ENCODE measurements around the gene BCO2.

BCO2 gene

GRCh38 chr11:112174789-112175598 lies at the start of gene BCO2:
TSS of gene BCO2 (plus strand) at chr11:112175512. CDS start at chr11:112175602, 90 bp downstream.
- H3K4me3 ChIP-seq (IDR thresholded peaks at IDR 0.05; ENCODE audit: insufficient read depth, low read depth, low read length) = no peak within 1 kb of the TSS
- peak within 1 kb of the TSS; percentile 9; the same call in 1 of the 2 replicates for H2AFZ ChIP-seq (ENCODE audit: low read depth)

GRCh38 chr11:112127056-112127455 lies 48.3 kb upstream of the BCO2 start:
- no peak overlapping the region for H3K4me3 ChIP-seq (IDR thresholded peaks at IDR 0.05; ENCODE audit: insufficient read depth, low read depth, low read length)
- no peak overlapping the region for H2AFZ ChIP-seq (ENCODE audit: low read depth)
- H3K4me1 ChIP-seq (ENCODE audit: low read depth, poor library complexity, severe bottlenecking) = peaks cover 35% of the 10 kb centered on the region
- H3K36me3 ChIP-seq (ENCODE audit: insufficient read depth) = no peaks in the 10 kb centered on the region
- H3K79me2 ChIP-seq (ENCODE audit: insufficient read depth, low read depth) = no peaks in the 10 kb centered on the region
- H4K20me1 ChIP-seq (ENCODE audit: insufficient read depth) = no peaks in the 10 kb centered on the region
- TF ChIP-seq CTCF (conservative IDR thresholded peaks at IDR 0.05; ENCODE audit: low read depth, low read length) = no peak
- no peak overlapping the region for H3K9ac ChIP-seq
- H3K27me3 ChIP-seq (ENCODE audit: insufficient read depth, low read depth) = no peaks in the 10 kb centered on the region
- H3K27ac ChIP-seq = no peak overlapping the region
- H3K4me2 ChIP-seq = no peak overlapping the region

More at GRCh38 chr11:112174789-112175598, at the start of gene BCO2:
- H3K4me1 ChIP-seq (ENCODE audit: low read depth, poor library complexity, severe bottlenecking) = no peaks in the 10 kb centered on the region
- TF ChIP-seq CTCF (conservative IDR thresholded peaks at IDR 0.05; ENCODE audit: low read depth, low read length) = peak; percentile 69
- no peak within 1 kb of the TSS for H3K9ac ChIP-seq
- H3K36me3 ChIP-seq (ENCODE audit: insufficient read depth) = no peaks in the 10 kb centered on the region
- H3K27ac ChIP-seq = no peak within 1 kb of the TSS
- H3K79me2 ChIP-seq (ENCODE audit: insufficient read depth, low read depth) = no peaks in the 10 kb centered on the region
- no peaks in the 10 kb centered on the region for H3K27me3 ChIP-seq (ENCODE audit: insufficient read depth, low read depth)
- H4K20me1 ChIP-seq (ENCODE audit: insufficient read depth) = no peaks in the 10 kb centered on the region
- H3K4me2 ChIP-seq = peak within 1 kb of the TSS; percentile 6; the same call in 1 of the 2 replicates

- H3K27me3 ChIP-seq (ENCODE audit: insufficient read depth, low read depth) = no peaks in the 10 kb centered on the region
- H3K27ac ChIP-seq = no peak overlapping the region
Measured at GRCh38 chr11:112128483-112129121, 46.7 kb upstream of the BCO2 start.

GRCh38 chr11:112129656-112130055 lies 45.7 kb upstream of the BCO2 start:
- no peaks in the 10 kb centered on the region for H3K27me3 ChIP-seq (ENCODE audit: insufficient read depth, low read depth)
- H4K20me1 ChIP-seq (ENCODE audit: insufficient read depth) = no peaks in the 10 kb centered on the region
- no peak overlapping the region for H3K4me2 ChIP-seq
- no peak overlapping the region for H3K9ac ChIP-seq
- H3K4me3 ChIP-seq (IDR thresholded peaks at IDR 0.05; ENCODE audit: insufficient read depth, low read depth, low read length) = no peak overlapping the region
- no peak overlapping the region for H3K27ac ChIP-seq
- no peaks in the 10 kb centered on the region for H3K36me3 ChIP-seq (ENCODE audit: insufficient read depth)
- no peak overlapping the region for H2AFZ ChIP-seq (ENCODE audit: low read depth)
- H3K4me1 ChIP-seq (ENCODE audit: low read depth, poor library complexity, severe bottlenecking) = peaks cover 55% of the 10 kb centered on the region
- H3K79me2 ChIP-seq (ENCODE audit: insufficient read depth, low read depth) = no peaks in the 10 kb centered on the region
- no peak for TF ChIP-seq CTCF (conservative IDR thresholded peaks at IDR 0.05; ENCODE audit: low read depth, low read length)

More at GRCh38 chr11:112128483-112129121, 46.7 kb upstream of the BCO2 start:
- no peaks in the 10 kb centered on the region for H3K36me3 ChIP-seq (ENCODE audit: insufficient read depth)
- H3K4me3 ChIP-seq (IDR thresholded peaks at IDR 0.05; ENCODE audit: insufficient read depth, low read depth, low read length) = no peak overlapping the region
- no peaks in the 10 kb centered on the region for H4K20me1 ChIP-seq (ENCODE audit: insufficient read depth)
- H3K4me1 ChIP-seq (ENCODE audit: low read depth, poor library complexity, severe bottlenecking) = peaks cover 50% of the 10 kb centered on the region
- no peaks in the 10 kb centered on the region for H3K79me2 ChIP-seq (ENCODE audit: insufficient read depth, low read depth)
- no peak overlapping the region for H3K9ac ChIP-seq
- 0 out of 2 replicates have a peak overlapping the region, but pooled peaks have one; percentile 25 for H3K4me2 ChIP-seq
- no peak for TF ChIP-seq CTCF (conservative IDR thresholded peaks at IDR 0.05; ENCODE audit: low read depth, low read length)
- no peak overlapping the region for H2AFZ ChIP-seq (ENCODE audit: low read depth)

All from KMS-11 (cell line).